ENCODE measurements around the gene PHF3.

PHF3 gene

GRCh38 chr6:63706630-63707029, 71.0 kb downstream of the PHF3 start:
- no peaks in the 10 kb centered on the region for H3K9me3 ChIP-seq (ENCODE audit: control insufficient read depth, insufficient read depth, low read length)
- H3K4me1 ChIP-seq (ENCODE audit: control insufficient read depth, insufficient read depth, low read length) = no peaks in the 10 kb centered on the region
- H3K27ac ChIP-seq (ENCODE audit: low read length) = no peak overlapping the region
- H3K4me3 ChIP-seq (ENCODE audit: low read length) = no peak overlapping the region
- no peaks in the 10 kb centered on the region for H3K27me3 ChIP-seq (ENCODE audit: control insufficient read depth, insufficient read depth, low read length)
- no peak for DNase-seq (ENCODE audit: low read depth, low spot score)
- H3K36me3 ChIP-seq (ENCODE audit: control insufficient read depth, insufficient read depth, low read length) = peaks cover 8% of the 10 kb centered on the region; the same call in 1 of the 2 replicates
- WGBS (ENCODE audit: insufficient coverage, insufficient read length) = no CpG with 5 or more reads among the region's 2 CpGs

- Histone ChIP-seq H3K4me3 (ENCODE audit: low read length) (no peak overlapping the region), H3K36me3 (ENCODE audit: control insufficient read depth, insufficient read depth, low read length) (peaks cover 8% of the 10 kb centered on the region; the same call in 1 of the 2 replicates), H3K27ac (ENCODE audit: low read length) (no peak overlapping the region), H3K9me3 (ENCODE audit: control insufficient read depth, insufficient read depth, low read length) (no peaks in the 10 kb centered on the region), H3K4me1 (ENCODE audit: control insufficient read depth, insufficient read depth, low read length) (no peaks in the 10 kb centered on the region), H3K27me3 (ENCODE audit: control insufficient read depth, insufficient read depth, low read length) (no peaks in the 10 kb centered on the region)
- DNase-seq (ENCODE audit: low read depth, low spot score) = no peak
- WGBS (ENCODE audit: insufficient coverage, insufficient read length) = no CpG with 5 or more reads among the region's 1 CpG
These were observed 73.0 kb downstream of the PHF3 start for GRCh38 chr6:63708631-63709030.

GRCh38 chr6:63709148-63709547, 73.5 kb downstream of the PHF3 start:
- Histone ChIP-seq H3K27me3 (ENCODE audit: control insufficient read depth, insufficient read depth, low read length) (no peaks in the 10 kb centered on the region), H3K27ac (ENCODE audit: low read length) (no peak overlapping the region), H3K9me3 (ENCODE audit: control insufficient read depth, insufficient read depth, low read length) (no peaks in the 10 kb centered on the region), H3K36me3 (ENCODE audit: control insufficient read depth, insufficient read depth, low read length) (peaks cover 6% of the 10 kb centered on the region; the same call in 1 of the 2 replicates), H3K4me1 (ENCODE audit: control insufficient read depth, insufficient read depth, low read length) (no peaks in the 10 kb centered on the region), H3K4me3 (ENCODE audit: low read length) (no peak overlapping the region)
- DNase-seq (ENCODE audit: low read depth, low spot score) = no peak

- peaks cover 3% of the 10 kb centered on the region; the same call in 1 of the 2 replicates for H3K36me3 ChIP-seq (ENCODE audit: control insufficient read depth, insufficient read depth, low read length)
- no peak overlapping the region for H3K4me3 ChIP-seq (ENCODE audit: low read length)
- H3K27ac ChIP-seq (ENCODE audit: low read length) = no peak overlapping the region
- no peaks in the 10 kb centered on the region for H3K9me3 ChIP-seq (ENCODE audit: control insufficient read depth, insufficient read depth, low read length)
- H3K27me3 ChIP-seq (ENCODE audit: control insufficient read depth, insufficient read depth, low read length) = no peaks in the 10 kb centered on the region
- H3K4me1 ChIP-seq (ENCODE audit: control insufficient read depth, insufficient read depth, low read length) = no peaks in the 10 kb centered on the region
- WGBS (ENCODE audit: insufficient coverage, insufficient read length) = no CpG with 5 or more reads among the region's 6 CpGs
- DNase-seq (ENCODE audit: low read depth, low spot score) = no peak
These were observed 77.7 kb downstream of the PHF3 start for GRCh38 chr6:63713332-63713731.

GRCh38 chr6:63714091-63714490, 78.5 kb downstream of the PHF3 start:
- DNase-seq (ENCODE audit: low read depth, low spot score) = no peak
- Histone ChIP-seq H3K9me3 (ENCODE audit: control insufficient read depth, insufficient read depth, low read length) (no peaks in the 10 kb centered on the region), H3K4me1 (ENCODE audit: control insufficient read depth, insufficient read depth, low read length) (no peaks in the 10 kb centered on the region), H3K27ac (ENCODE audit: low read length) (no peak overlapping the region), H3K4me3 (ENCODE audit: low read length) (no peak overlapping the region), H3K27me3 (ENCODE audit: control insufficient read depth, insufficient read depth, low read length) (no peaks in the 10 kb centered on the region), H3K36me3 (ENCODE audit: control insufficient read depth, insufficient read depth, low read length) (peaks cover 3% of the 10 kb centered on the region; the same call in 1 of the 2 replicates)

- Histone ChIP-seq H3K4me3 (ENCODE audit: low read length) (no peak overlapping the region), H3K9me3 (ENCODE audit: control insufficient read depth, insufficient read depth, low read length) (no peaks in the 10 kb centered on the region), H3K27me3 (ENCODE audit: control insufficient read depth, insufficient read depth, low read length) (no peaks in the 10 kb centered on the region), H3K27ac (ENCODE audit: low read length) (no peak overlapping the region), H3K36me3 (ENCODE audit: control insufficient read depth, insufficient read depth, low read length) (peaks cover 1% of the 10 kb centered on the region; the same call in 1 of the 2 replicates), H3K4me1 (ENCODE audit: control insufficient read depth, insufficient read depth, low read length) (no peaks in the 10 kb centered on the region)
- no peak for DNase-seq (ENCODE audit: low read depth, low spot score)
- WGBS (ENCODE audit: insufficient coverage, insufficient read length) = no CpG with 5 or more reads among the region's 2 CpGs
These were observed 80.6 kb downstream of the PHF3 start for GRCh38 chr6:63716169-63716568.

- Histone ChIP-seq H3K27me3 (ENCODE audit: control insufficient read depth, insufficient read depth, low read length) (no peaks in the 10 kb centered on the region), H3K9me3 (ENCODE audit: control insufficient read depth, insufficient read depth, low read length) (no peaks in the 10 kb centered on the region), H3K27ac (ENCODE audit: low read length) (no peak overlapping the region), H3K4me3 (ENCODE audit: low read length) (no peak overlapping the region), H3K4me1 (ENCODE audit: control insufficient read depth, insufficient read depth, low read length) (no peaks in the 10 kb centered on the region), H3K36me3 (ENCODE audit: control insufficient read depth, insufficient read depth, low read length) (no peaks in the 10 kb centered on the region)
- WGBS (ENCODE audit: insufficient coverage, insufficient read length) = no CpG with 5 or more reads among the region's 1 CpG
- no peak for DNase-seq (ENCODE audit: low read depth, low spot score)
These were observed 85.6 kb downstream of the PHF3 start for GRCh38 chr6:63721181-63721580.

GRCh38 chr6:63724721-63725120, 89.1 kb downstream of the PHF3 start:
- no peaks in the 10 kb centered on the region for H3K36me3 ChIP-seq (ENCODE audit: control insufficient read depth, insufficient read depth, low read length)
- DNase-seq (ENCODE audit: low read depth, low spot score) = no peak
- no peak overlapping the region for H3K4me3 ChIP-seq (ENCODE audit: low read length)
- no peaks in the 10 kb centered on the region for H3K27me3 ChIP-seq (ENCODE audit: control insufficient read depth, insufficient read depth, low read length)
- no peak overlapping the region for H3K27ac ChIP-seq (ENCODE audit: low read length)
- H3K9me3 ChIP-seq (ENCODE audit: control insufficient read depth, insufficient read depth, low read length) = no peaks in the 10 kb centered on the region
- H3K4me1 ChIP-seq (ENCODE audit: control insufficient read depth, insufficient read depth, low read length) = no peaks in the 10 kb centered on the region

GRCh38 chr6:63730311-63730710, 94.7 kb downstream of the PHF3 start:
- Histone ChIP-seq H3K9me3 (ENCODE audit: control insufficient read depth, insufficient read depth, low read length) (no peaks in the 10 kb centered on the region), H3K27me3 (ENCODE audit: control insufficient read depth, insufficient read depth, low read length) (no peaks in the 10 kb centered on the region), H3K4me3 (ENCODE audit: low read length) (no peak overlapping the region), H3K36me3 (ENCODE audit: control insufficient read depth, insufficient read depth, low read length) (no peaks in the 10 kb centered on the region), H3K27ac (ENCODE audit: low read length) (no peak overlapping the region), H3K4me1 (ENCODE audit: control insufficient read depth, insufficient read depth, low read length) (no peaks in the 10 kb centered on the region)
- DNase-seq (ENCODE audit: low read depth, low spot score) = no peak

GRCh38 chr6:63731930-63732329, 96.3 kb downstream of the PHF3 start:
- H3K36me3 ChIP-seq (ENCODE audit: control insufficient read depth, insufficient read depth, low read length) = no peaks in the 10 kb centered on the region
- H3K4me1 ChIP-seq (ENCODE audit: control insufficient read depth, insufficient read depth, low read length) = no peaks in the 10 kb centered on the region
- no peaks in the 10 kb centered on the region for H3K9me3 ChIP-seq (ENCODE audit: control insufficient read depth, insufficient read depth, low read length)
- DNase-seq (ENCODE audit: low read depth, low spot score) = no peak
- whole genome bisulfite sequencing (ENCODE audit: insufficient coverage, insufficient read length) = no CpG with 5 or more reads among the region's 3 CpGs
- no peak overlapping the region for H3K27ac ChIP-seq (ENCODE audit: low read length)
- no peak overlapping the region for H3K4me3 ChIP-seq (ENCODE audit: low read length)
- no peaks in the 10 kb centered on the region for H3K27me3 ChIP-seq (ENCODE audit: control insufficient read depth, insufficient read depth, low read length)

- Histone ChIP-seq H3K4me1 (ENCODE audit: control insufficient read depth, insufficient read depth, low read length) (no peaks in the 10 kb centered on the region), H3K27me3 (ENCODE audit: control insufficient read depth, insufficient read depth, low read length) (no peaks in the 10 kb centered on the region), H3K9me3 (ENCODE audit: control insufficient read depth, insufficient read depth, low read length) (no peaks in the 10 kb centered on the region), H3K36me3 (ENCODE audit: control insufficient read depth, insufficient read depth, low read length) (no peaks in the 10 kb centered on the region), H3K27ac (ENCODE audit: low read length) (no peak overlapping the region), H3K4me3 (ENCODE audit: low read length) (no peak overlapping the region)
- DNase-seq (ENCODE audit: low read depth, low spot score) = no peak
- no CpG with 5 or more reads among the region's 2 CpGs for WGBS (ENCODE audit: insufficient coverage, insufficient read length)
These were observed 96.7 kb downstream of the PHF3 start for GRCh38 chr6:63732336-63732735.
